GM19023 (cell line): ENCODE measurements around the gene RNF223.
A peak's percentile ranks its signal among the peaks of the same experiment; 100 is the strongest.
"Not testable (repeated sequence)": the region's sequence is repeated elsewhere in the genome, so short reads cannot be mapped to it uniquely, and the experiment has no call there.

Experiments used
- ATAC-seq: cut with Tn5 transposase; IDR thresholded peaks from one replicate; pipeline ENCODE4 v1.9.1; 2021; ENCODE audit warnings: mild to moderate bottlenecking, moderate library complexity; ENCODE audit not compliant: unreplicated experiment

Gene RNF223

GRCh38 chr1:1074631-1075147 lies 583 bp upstream of the RNF223 start:
- ATAC-seq, result no peak

- ATAC-seq, result no peak
Observed at GRCh38 chr1:1072849-1073742, 1.0 kb downstream of the RNF223 start.

DNA sequence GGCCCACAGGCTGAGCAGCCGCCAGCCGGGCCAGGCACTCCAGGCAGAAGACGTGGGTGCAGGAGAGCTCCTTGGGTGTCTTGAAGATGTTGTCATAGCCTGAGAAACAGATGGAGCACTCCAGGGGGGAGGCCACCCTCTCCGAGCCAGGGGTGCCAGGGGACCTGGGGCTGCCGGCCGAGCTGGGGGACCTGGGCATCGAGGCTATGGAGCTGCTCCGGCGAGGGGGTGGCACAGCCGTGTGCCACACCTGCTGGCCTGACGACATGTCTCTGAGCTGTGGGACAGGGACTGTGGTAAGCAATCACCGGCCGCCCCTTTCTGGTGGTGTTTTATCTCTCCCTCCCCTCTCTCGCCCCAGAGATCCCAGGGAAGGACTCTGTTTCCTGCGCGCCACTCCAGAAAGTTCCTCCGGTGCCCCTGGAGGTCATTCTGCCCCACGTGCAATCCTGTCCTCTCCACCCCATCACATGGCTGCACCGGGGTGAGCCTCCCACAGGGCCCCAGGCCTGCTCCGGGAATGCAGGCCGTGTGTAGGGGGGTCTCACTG lies 1.7 kb downstream of the RNF223 start:
- ATAC-seq, result no peak

DNA sequence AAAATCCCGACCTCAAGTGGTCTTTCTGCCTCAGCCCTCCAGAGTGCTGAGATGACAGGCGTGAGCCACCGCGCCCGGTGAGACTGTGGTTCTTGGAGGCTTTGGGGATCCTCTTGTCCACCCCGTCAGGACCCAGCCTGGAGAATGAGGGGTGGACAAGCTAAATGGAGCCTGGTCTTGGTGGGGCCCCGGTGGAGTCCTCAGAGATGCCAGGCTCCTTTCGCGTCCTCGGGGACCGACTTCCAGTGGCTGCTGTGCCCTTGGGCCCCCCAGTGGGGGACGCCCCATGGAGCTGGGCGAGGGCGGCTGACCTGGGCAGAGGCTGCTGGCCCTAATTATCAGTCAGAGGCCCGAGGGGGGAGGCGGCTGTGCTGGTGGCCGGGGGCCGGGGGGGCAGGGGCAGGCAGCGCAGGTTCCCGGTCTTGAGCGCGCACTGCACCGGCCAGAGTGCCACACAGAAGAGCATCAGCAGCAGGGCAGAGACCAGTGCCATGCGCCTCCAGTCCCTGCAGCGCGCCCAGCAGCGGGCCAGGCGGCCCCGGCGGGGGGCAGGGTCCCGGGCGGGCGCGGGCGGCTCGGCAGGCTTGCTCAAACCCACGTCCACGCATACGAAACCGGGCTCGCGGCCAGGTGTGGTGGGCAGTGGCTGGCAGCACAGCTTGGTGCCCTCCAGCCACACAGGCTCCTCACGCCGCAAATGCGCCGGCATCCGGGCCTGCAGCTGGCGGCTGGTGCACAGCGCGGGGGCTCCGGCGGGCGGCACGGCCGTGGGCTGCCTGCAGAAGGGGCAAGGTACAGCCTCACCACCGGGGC lies 2.4 kb downstream of the RNF223 start:
- no peak for ATAC-seq

DNA sequence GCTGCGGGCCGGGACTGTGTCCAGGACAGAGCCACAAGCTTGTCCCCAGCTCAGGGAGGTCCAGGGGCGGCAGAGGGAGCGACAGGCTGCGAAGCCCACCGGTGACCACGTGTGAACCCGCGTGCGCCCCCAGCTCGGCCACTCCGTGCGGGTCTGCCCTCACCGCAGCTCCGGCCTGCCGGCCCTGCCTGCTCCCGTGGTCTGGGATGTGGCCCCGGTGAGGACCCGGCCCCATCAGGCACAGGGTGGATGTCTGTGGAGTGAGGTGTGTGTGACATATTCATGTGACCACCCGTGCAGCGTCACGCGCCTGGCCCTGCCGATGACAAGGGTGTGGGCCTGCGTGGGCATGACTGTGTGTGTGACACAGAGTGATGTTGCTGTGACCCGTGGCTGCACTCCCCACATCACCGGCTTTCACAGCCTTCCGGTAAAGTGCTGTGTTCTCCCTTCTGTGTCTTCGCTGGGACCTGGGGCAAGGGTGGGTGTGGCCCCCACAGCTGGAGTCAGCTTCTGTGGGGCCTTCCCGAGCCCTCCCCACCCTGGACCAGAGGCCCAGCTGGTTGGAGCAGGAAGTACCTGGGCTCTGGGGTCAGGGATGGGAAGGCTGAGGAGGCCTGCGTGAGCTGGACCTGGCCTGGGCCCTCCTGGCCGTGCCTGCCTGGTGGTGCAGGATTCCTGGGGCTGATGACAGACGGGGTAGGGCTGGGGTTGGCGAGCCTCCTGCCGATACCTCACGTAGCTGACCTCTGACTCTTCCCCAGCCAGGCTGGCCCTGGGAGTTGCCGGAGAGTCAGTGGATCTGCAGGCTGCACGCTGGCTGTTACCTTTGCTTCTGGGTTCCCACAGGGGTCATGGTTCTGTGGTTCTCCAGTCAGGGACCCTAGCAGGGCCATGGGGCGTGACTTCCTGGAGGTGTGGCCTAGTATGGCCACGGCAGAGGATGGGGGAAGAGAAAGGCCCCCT lies 4.1 kb downstream of the RNF223 start:
- ATAC-seq, result no peak

- ATAC-seq, result no peak
Observed at GRCh38 chr1:1069056-1069710, 4.9 kb downstream of the RNF223 start.

DNA sequence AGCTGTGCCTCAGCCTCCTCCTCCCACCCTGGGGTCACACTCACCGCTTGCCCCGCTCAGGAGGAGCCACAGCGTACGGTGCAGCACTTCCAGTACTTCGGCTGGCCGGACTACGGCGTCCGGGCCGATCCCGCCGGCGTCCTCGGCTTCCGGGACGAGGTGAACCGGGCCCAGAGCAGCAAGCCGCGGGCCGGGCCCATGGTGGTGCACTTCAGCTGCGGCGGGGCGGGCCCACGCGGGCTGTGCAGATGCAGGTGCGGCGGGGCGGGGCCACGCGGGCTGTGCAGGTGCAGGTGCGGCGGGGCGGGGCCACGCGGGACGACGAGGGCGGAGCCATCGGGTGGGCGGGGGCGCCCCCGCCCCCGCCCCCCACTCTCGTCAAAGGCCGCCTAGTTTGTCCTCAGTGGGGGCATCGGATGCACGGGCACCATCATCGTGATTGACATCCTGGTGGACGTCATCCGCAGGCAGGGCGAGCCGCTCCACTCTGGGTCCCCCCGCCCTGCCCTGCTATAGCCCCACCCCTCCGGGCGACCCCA lies 5.5 kb downstream of the RNF223 start:
- ATAC-seq, result no peak

GRCh38 chr1:1067860-1068516 lies 6.1 kb downstream of the RNF223 start:
- no peak for ATAC-seq

DNA sequence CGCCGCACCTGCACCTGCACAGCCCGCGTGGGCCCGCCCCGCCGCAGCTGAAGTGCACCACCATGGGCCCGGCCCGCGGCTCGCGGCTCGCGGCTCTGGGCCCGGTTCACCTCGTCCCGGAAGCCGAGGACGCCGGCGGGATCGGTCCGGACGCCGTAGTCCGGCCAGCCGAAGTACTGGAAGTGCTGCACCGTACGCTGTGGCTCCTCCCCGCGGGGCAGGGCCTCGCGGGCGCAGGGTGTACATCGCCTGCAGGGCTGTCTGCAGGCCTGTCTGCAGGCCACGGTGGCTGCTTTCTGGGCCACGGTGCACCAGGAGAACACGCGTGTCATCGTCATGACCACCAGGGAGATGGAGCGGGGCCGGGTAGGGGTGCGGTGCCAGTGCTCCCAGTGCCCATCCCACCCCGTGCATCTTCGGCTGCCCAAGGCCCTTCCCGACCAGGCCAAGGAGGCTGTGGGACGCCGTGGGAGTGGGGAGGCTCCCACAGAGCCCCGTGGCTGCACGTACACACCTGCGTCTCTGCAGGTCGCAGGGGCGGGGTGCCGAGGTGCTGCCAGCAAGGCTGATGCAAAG lies 6.7 kb downstream of the RNF223 start:
- ATAC-seq, result no peak

DNA sequence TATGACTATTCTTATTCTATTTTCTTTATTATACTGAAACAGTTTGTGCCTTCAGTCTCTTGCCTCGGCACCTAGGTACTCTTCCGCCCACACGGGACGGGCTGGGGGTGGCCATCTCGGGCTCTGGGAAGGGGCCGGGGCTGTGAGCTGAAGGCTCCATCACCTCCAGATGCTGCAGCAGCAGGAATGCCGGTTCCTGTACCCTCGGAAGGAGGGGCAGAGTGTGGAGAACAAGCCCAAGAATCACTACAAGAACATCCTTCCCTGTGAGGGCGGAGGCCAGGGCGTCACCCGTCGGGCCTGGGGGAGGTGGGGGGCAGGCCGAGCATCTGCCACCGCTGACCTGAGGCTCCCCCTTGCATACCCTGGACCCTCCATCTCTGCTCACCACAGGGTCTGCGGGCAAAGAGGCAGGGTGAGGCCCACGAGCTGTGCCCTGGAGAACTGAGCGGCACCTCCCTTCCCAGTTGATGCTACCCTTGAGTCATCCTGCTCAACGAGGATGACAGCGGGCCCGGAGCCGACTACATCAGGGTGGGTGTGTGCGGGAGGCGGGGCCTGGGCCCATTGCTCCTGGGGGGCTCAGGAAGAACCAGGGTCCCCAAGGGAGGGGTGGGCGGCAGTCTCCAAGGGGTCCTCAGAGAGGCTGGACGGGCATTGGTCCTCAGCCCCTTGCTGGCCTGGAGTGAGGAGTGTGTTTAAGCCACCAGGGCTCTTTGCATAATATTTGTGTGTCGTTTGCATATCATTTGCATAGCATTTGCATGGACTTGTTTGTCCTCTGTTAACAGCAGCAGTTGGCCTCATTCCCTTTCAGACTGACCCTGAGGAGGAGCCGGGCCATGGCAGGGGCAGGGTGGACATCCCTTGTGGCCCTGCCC lies 7.5 kb downstream of the RNF223 start:
- no peak for ATAC-seq

- not testable (repeated sequence) for ATAC-seq
Observed at GRCh38 chr1:1065940-1066304, 8.2 kb downstream of the RNF223 start.

GRCh38 chr1:1065265-1065939 lies 8.7 kb downstream of the RNF223 start:
- no peak for ATAC-seq

DNA sequence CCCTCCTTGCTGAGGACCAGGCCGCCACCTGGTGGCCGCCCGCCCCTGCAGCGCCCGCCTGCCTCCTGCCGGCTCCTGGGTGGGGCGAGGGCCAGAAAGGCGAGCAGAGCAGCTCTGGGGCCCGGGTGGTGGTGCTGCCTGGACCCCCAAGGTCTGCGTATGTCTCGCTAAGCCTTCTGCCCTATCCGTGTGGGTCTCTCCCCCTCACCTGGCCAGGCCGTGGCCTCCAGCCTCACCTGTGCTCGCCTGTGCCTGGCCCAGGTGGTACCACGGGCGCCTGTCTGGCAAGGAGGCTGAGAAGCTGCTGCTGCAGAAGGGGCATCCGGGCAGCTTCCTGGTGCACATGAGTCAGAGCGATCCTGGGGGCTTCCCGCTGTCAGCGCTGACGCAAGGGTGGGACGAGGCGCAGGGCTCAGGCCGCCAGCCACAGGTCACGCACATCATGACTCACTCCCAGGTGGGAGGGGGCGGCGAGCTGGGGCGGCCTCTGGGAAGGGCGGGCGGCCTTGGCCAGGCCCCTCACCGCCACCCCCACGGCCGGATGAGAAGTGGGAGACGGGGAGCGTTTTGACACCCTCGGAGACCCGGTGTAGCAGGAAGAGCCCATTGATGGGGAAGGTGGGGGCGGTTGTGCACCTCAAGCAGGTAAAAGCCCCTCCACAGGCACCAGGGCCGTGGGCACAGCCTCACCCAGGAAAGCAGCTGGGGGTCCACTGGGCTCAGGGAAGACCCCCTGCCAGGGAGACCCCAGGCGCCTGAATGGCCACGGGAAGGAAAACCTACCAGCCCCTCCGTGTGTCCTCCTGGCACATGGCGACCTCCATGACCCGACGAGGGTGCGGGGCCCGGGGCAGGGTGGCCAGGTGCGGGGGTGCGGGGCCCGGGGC lies 9.9 kb downstream of the RNF223 start:
- ATAC-seq, result peak; percentile 47

DNA sequence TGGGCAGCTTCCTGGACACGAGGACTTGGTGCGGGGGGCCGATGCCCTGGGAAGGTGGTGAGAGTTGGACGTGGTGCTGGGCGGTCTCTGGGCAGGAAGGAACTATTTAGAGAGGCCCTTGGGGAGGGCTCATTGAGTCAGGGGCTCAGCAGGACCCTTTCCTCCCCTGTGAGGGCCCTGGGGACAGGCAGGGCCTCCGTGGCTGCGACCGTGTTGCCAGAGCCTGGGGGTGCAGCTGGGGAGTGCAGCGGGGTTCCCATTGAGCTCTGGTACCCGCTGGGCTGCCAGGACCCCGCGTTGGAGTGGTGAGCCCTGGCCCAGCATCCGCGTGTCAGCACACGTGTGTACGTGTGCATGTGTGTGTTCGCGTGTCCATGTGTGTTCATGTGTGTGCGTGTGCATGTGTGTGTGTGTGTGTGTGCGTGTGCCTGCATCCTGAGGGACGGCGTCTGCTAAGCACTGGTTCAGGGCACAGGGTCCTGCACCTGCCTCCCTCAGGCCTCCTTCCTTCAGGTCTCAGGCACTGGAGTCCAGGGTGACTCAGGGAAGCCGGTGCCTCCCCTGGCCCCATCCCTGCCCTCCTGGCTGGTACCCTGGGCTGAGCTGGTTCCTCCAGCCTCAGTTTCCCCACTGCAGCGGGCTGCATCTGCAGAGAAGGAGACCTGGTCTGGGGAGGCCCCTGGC lies 10.7 kb downstream of the RNF223 start:
- ATAC-seq, result no peak

DNA sequence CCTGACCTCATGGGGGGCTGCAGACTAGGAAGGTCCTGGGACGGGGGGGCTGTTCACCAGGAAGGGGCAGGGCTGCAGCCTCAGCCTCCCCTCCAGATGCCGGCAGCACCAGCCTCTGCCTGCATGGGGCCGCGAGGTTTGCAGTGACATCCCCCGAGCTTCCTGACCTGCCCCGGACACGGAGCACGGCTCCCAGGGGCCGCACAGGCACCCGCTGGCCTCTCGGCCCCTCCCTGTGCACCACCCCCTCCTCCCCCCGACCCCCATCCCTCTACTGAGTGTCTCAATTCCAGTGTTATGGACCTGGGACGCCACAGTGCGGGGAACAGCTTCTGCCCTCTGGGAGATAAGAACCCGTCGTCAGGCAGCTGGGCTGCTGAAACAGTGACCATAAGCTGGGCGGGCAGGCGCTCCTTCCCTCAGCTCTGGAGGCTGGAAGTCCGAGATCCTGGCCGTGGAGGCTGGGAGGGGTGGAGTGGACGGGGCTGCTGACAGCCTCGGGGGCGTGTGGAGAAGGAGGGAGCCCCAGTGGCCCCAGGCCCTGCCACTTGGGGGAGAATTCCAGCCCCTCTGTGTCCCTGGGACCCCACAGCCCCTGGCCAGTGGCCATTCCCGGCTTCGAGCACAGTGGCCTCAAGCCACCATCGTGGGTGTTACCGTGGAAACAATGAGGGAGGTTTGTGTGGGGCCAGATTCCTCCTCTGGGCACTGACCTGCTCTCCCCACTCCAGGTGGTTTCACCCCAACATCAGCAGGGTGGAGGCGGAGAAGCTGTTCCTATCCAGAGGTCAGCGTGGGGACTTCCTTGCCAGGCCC lies 11.6 kb downstream of the RNF223 start:
- no peak for ATAC-seq
